OCI-LY1 (cell line): ENCODE data around the gene HLA-F.

ENCODE experiments used
- H2AFZ ChIP-seq: fragments of 200-600 bp; sonication (generic), shearing (Covaris generic); 2 replicates; pipeline ENCODE4 v1.6.0; 2014; ENCODE audit warnings: antibody characterized with exemption, mild to moderate bottlenecking, low read length
- H3F3A ChIP-seq: fragments of 200-600 bp; sonication (generic), shearing (Covaris generic); 2 replicates; pipeline ENCODE4 v1.6.0; 2014; ENCODE audit warnings: mild to moderate bottlenecking, antibody characterized with exemption, low read length, moderate library complexity; ENCODE audit not compliant: insufficient read depth
- H3K27ac ChIP-seq: fragments of 200-600 bp; sonication (generic); 2 replicates; pipeline ENCODE4 v1.5.1; 2014; ENCODE audit warnings: low read length, mixed run types, mild to moderate bottlenecking, low read depth; ENCODE audit not compliant: poor library complexity, severe bottlenecking
- H3K27me3 ChIP-seq: fragments of 200-600 bp; sonication (generic); 2 replicates; pipeline ENCODE4 v1.6.0; 2014; ENCODE audit warnings: antibody characterized with exemption, mild to moderate bottlenecking, low read length, moderate library complexity; ENCODE audit not compliant: insufficient read depth
- H3K36me3 ChIP-seq: fragments of 200-600 bp; sonication (generic); 2 replicates; pipeline ENCODE4 v1.6.1; 2014; ENCODE audit warnings: mild to moderate bottlenecking, antibody characterized with exemption, low read length, moderate library complexity, mixed read lengths; ENCODE audit not compliant: insufficient read depth
- H3K4me1 ChIP-seq: fragments of 200-600 bp; sonication (generic); 2 replicates; pipeline ENCODE4 v1.5.1; 2014; ENCODE audit warnings: mild to moderate bottlenecking, low read length, moderate library complexity; ENCODE audit not compliant: insufficient read depth, severe bottlenecking
- H3K4me2 ChIP-seq: fragments of 200-600 bp; sonication (generic), shearing (Covaris generic); 2 replicates; pipeline ENCODE4 v1.6.1; 2014; ENCODE audit warnings: low read length
- H3K4me3 ChIP-seq: fragments of 200-600 bp; sonication (generic); 2 replicates; pipeline ENCODE4 v1.5.1; 2014; ENCODE audit warnings: low read length, low read depth, mild to moderate bottlenecking, mixed read lengths; ENCODE audit not compliant: poor library complexity, severe bottlenecking
- H3K79me2 ChIP-seq: fragments of 200-600 bp; shearing (Covaris generic); 2 replicates; pipeline ENCODE4 v1.6.1; 2016; ENCODE audit warnings: mixed run types, low read length, mixed read lengths; ENCODE audit not compliant: insufficient read depth
- H3K9ac ChIP-seq: fragments of 200-600 bp; sonication (generic), shearing (Covaris generic); 2 replicates; pipeline ENCODE4 v1.6.1; 2014; ENCODE audit warnings: mild to moderate bottlenecking, low read length, mixed read lengths
- H3K9me2 ChIP-seq: fragments of 200-600 bp; sonication (generic), shearing (Covaris generic); 2 replicates; pipeline ENCODE4 v1.6.1; 2014; ENCODE audit warnings: low read depth, mild to moderate bottlenecking, low read length, mixed read lengths
- H3K9me3 ChIP-seq: fragments of 200-600 bp; shearing (Covaris generic); 2 replicates; pipeline ENCODE4 v1.6.1; 2014; ENCODE audit warnings: low read length, mixed read lengths
- H4K20me1 ChIP-seq: fragments of 200-600 bp; sonication (generic), shearing (Covaris generic); 2 replicates; pipeline ENCODE4 v1.6.0; 2016; ENCODE audit warnings: mild to moderate bottlenecking, low read length; ENCODE audit not compliant: insufficient read depth
- CTCF ChIP-seq: fragments of 200-600 bp; sonication (generic), shearing (Covaris generic); IDR thresholded peaks from 2 replicates; pipeline ENCODE4 v1.5.1; 2017; ENCODE audit warnings: mild to moderate bottlenecking, antibody characterized with exemption, low read length, moderate library complexity, mixed read lengths
- EZH2 ChIP-seq: fragments of 200-600 bp; sonication (generic), shearing (Covaris generic); IDR thresholded peaks from 2 replicates; pipeline ENCODE4 v1.8.0; 2017; ENCODE audit warnings: borderline replicate concordance, mixed run types, mild to moderate bottlenecking, antibody characterized with exemption, low read length, moderate library complexity, mixed read lengths

Gene HLA-F

GRCh38 chr6:29746846-29747687 lies 23.8 kb downstream of the HLA-F start:
- Histone ChIP-seq H3K4me2 (peak overlapping the region; percentile 78; the same call in 1 of the 2 replicates), H3K27ac (no peak overlapping the region), H3K27me3 (no peaks in the 10 kb centered on the region)

GRCh38 chr6:29747688-29748250 lies 24.5 kb downstream of the HLA-F start:
- Histone ChIP-seq H2AFZ (no peak overlapping the region), H3K36me3 (peaks cover 3% of the 10 kb centered on the region; the same call in 1 of the 2 replicates), H3K9me2 (no peaks in the 10 kb centered on the region), H3K27me3 (no peaks in the 10 kb centered on the region), H3K79me2 (no peaks in the 10 kb centered on the region), H3K4me3 (peak overlapping the region; percentile 78), H3K4me1 (peaks cover 23% of the 10 kb centered on the region), H3K9ac (peak overlapping the region; percentile 71; the same call in 1 of the 2 replicates), H3K4me2 (peak overlapping the region; percentile 78), H3K9me3 (no peaks in the 10 kb centered on the region), H3K27ac (no peak overlapping the region), H3F3A (no peaks in the 10 kb centered on the region), H4K20me1 (no peaks in the 10 kb centered on the region)
- TF ChIP-seq CTCF: no peak
- TF ChIP-seq EZH2: no peak

More at GRCh38 chr6:29746846-29747687, 23.8 kb downstream of the HLA-F start:
- H3K4me1 ChIP-seq: peaks cover 21% of the 10 kb centered on the region
- H2AFZ ChIP-seq: no peak overlapping the region
- H3K79me2 ChIP-seq: no peaks in the 10 kb centered on the region
- peak overlapping the region; percentile 78 for H3K4me3 ChIP-seq
- H3K9me3 ChIP-seq: no peaks in the 10 kb centered on the region
- TF ChIP-seq CTCF: no peak
- no peak for TF ChIP-seq EZH2
- no peak overlapping the region; the same call in 1 of the 2 replicates for H3K9ac ChIP-seq
- peaks cover 3% of the 10 kb centered on the region; the same call in 1 of the 2 replicates for H3K36me3 ChIP-seq
- no peaks in the 10 kb centered on the region for H3F3A ChIP-seq
- H3K9me2 ChIP-seq: no peaks in the 10 kb centered on the region
- no peaks in the 10 kb centered on the region for H4K20me1 ChIP-seq

- no peak for TF ChIP-seq EZH2
- TF ChIP-seq CTCF: no peak
Observed at GRCh38 chr6:29748391-29749307, 25.4 kb downstream of the HLA-F start.

More at GRCh38 chr6:29748391-29749307, 25.4 kb downstream of the HLA-F start:
- H3K36me3 ChIP-seq: peaks cover 3% of the 10 kb centered on the region; the same call in 1 of the 2 replicates
- peaks cover 29% of the 10 kb centered on the region for H3K4me1 ChIP-seq
- no peaks in the 10 kb centered on the region for H3K79me2 ChIP-seq
- no peaks in the 10 kb centered on the region for H3F3A ChIP-seq
- peak overlapping the region; percentile 71 for H3K9ac ChIP-seq
- H3K9me3 ChIP-seq: no peaks in the 10 kb centered on the region
- no peaks in the 10 kb centered on the region for H4K20me1 ChIP-seq
- peak overlapping the region; percentile 78 for H3K4me3 ChIP-seq
- H3K27me3 ChIP-seq: no peaks in the 10 kb centered on the region
- 0 out of 2 replicates have a peak overlapping the region, but pooled peaks have one; percentile 57 for H2AFZ ChIP-seq
- no peak overlapping the region for H3K27ac ChIP-seq
- peak overlapping the region; percentile 78 for H3K4me2 ChIP-seq
- H3K9me2 ChIP-seq: no peaks in the 10 kb centered on the region
